Measurements from ENCODE around the gene PTCHD1. TPM values are rescaled to one million over a fixed set of nuclear protein-coding genes. Genes with fewer than 3 reads are reported as not detected.

PTCHD1 gene
- total RNA-seq, 1 experiment from 2014 or later = not detected

DNA sequence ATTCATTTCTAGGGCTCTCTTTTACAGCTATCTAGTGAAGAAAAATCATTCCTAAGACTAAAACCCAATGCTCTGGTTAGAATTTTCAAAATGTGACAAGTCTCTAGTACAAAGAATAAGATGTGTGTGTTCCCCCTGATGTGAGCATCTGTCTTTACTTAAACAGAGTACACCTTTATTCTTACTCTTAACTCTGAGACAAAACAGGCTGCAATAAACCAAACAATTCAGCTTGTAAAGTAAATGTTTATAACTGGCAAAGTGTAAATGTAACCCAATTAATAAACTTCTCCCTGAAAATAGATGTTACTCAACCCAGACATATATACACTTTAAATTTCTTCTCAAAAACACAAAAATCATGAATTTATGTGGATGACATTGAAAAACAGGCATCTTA lies 51.6 kb downstream of the PTCHD1 start:
- Histone ChIP-seq H3K27me3 (ENCODE audit: low read length) (peaks cover 32% of the 10 kb centered on the region), H3K9me2 (replicated peaks; ENCODE audit: low read length) (no peaks in the 10 kb centered on the region), H3K9ac (ENCODE audit: low read length) (no peak overlapping the region), H3K4me2 (ENCODE audit: low read length) (no peak overlapping the region), H2AFZ (ENCODE audit: low read length) (no peak overlapping the region), H3K4me3 (ENCODE audit: low read length) (no peak overlapping the region), H3K4me1 (ENCODE audit: insufficient read depth, low read length) (no peaks in the 10 kb centered on the region), H3K27ac (ENCODE audit: low read length) (no peak overlapping the region), H3K36me3 (ENCODE audit: low read depth, low read length) (no peaks in the 10 kb centered on the region), H3K79me2 (ENCODE audit: low read length) (no peaks in the 10 kb centered on the region), H3F3A (ENCODE audit: low read length, unreplicated experiment) (no peaks in the 10 kb centered on the region), H3K9me3 (ENCODE audit: low read length) (no peaks in the 10 kb centered on the region), H4K20me1 (ENCODE audit: low read length) (no peaks in the 10 kb centered on the region)
- TF ChIP-seq, protein P1, sequence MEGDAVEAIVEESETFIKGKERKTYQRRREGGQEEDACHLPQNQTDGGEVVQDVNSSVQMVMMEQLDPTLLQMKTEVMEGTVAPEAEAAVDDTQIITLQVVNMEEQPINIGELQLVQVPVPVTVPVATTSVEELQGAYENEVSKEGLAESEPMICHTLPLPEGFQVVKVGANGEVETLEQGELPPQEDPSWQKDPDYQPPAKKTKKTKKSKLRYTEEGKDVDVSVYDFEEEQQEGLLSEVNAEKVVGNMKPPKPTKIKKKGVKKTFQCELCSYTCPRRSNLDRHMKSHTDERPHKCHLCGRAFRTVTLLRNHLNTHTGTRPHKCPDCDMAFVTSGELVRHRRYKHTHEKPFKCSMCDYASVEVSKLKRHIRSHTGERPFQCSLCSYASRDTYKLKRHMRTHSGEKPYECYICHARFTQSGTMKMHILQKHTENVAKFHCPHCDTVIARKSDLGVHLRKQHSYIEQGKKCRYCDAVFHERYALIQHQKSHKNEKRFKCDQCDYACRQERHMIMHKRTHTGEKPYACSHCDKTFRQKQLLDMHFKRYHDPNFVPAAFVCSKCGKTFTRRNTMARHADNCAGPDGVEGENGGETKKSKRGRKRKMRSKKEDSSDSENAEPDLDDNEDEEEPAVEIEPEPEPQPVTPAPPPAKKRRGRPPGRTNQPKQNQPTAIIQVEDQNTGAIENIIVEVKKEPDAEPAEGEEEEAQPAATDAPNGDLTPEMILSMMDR (conservative IDR thresholded peaks at IDR 0.05; ENCODE audit: low read depth, low read length) = no peak
- TF ChIP-seq EZH2 (IDR thresholded peaks at IDR 0.05; ENCODE audit: low read length, unreplicated experiment) (no peak), EZH2phosphoT487 (IDR thresholded peaks at IDR 0.05; ENCODE audit: borderline replicate concordance, low read length) (no peak)
- intact Hi-C loops (cut with micrococcal nuclease) = no loop called here
- POLR2A ChIA-PET (ENCODE audit: unreplicated experiment) = no interaction called here
- no TSS peak for BruUV-seq (replicated peaks)
- CTCF ChIA-PET = no interaction called here
- no peak for DNase-seq
- no peak for ATAC-seq

DNA sequence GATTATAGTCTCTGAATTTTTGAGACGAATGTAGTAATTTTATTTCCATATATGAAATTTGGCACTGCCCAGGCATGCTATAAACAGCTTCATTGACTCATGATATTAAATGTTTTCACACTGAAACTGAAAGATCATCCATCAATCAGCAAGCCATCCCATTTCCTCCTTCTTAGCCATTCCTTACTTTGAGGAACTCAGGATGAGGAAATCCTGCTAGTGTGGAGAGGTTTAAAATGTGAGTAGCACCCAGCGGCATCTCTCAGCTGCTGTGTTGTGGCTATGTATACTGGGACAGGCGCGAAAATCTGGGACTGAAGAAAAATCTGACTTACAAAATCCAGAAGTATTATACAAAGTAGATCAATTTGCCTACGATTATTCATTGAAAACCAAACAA lies 52.1 kb downstream of the PTCHD1 start:
- H3K9me3 ChIP-seq (ENCODE audit: low read length) = no peaks in the 10 kb centered on the region
- H2AFZ ChIP-seq (ENCODE audit: low read length) = no peak overlapping the region
- H3K4me2 ChIP-seq (ENCODE audit: low read length) = no peak overlapping the region
- no TSS peak for BruUV-seq (replicated peaks)
- intact Hi-C loops (cut with micrococcal nuclease) = no loop called here
- no peak overlapping the region for H3K27ac ChIP-seq (ENCODE audit: low read length)
- H3K79me2 ChIP-seq (ENCODE audit: low read length) = no peaks in the 10 kb centered on the region
- no peak for DNase-seq
- peaks cover 27% of the 10 kb centered on the region for H3K27me3 ChIP-seq (ENCODE audit: low read length)
- H3K9ac ChIP-seq (ENCODE audit: low read length) = no peak overlapping the region
- H3K9me2 ChIP-seq (replicated peaks; ENCODE audit: low read length) = no peaks in the 10 kb centered on the region
- no peak for ATAC-seq
- CTCF ChIA-PET = no interaction called here
- POLR2A ChIA-PET (ENCODE audit: unreplicated experiment) = no interaction called here
- TF ChIP-seq EZH2 (IDR thresholded peaks at IDR 0.05; ENCODE audit: low read length, unreplicated experiment) = no peak
- TF ChIP-seq, protein P1 (conservative IDR thresholded peaks at IDR 0.05; ENCODE audit: low read depth, low read length) = no peak
- TF ChIP-seq EZH2phosphoT487 (IDR thresholded peaks at IDR 0.05; ENCODE audit: borderline replicate concordance, low read length) = no peak
- no peak overlapping the region for H3K4me3 ChIP-seq (ENCODE audit: low read length)
- no peaks in the 10 kb centered on the region for H3K4me1 ChIP-seq (ENCODE audit: insufficient read depth, low read length)
- no peaks in the 10 kb centered on the region for H4K20me1 ChIP-seq (ENCODE audit: low read length)
- no peaks in the 10 kb centered on the region for H3F3A ChIP-seq (ENCODE audit: low read length, unreplicated experiment)
- H3K36me3 ChIP-seq (ENCODE audit: low read depth, low read length) = no peaks in the 10 kb centered on the region

DNA sequence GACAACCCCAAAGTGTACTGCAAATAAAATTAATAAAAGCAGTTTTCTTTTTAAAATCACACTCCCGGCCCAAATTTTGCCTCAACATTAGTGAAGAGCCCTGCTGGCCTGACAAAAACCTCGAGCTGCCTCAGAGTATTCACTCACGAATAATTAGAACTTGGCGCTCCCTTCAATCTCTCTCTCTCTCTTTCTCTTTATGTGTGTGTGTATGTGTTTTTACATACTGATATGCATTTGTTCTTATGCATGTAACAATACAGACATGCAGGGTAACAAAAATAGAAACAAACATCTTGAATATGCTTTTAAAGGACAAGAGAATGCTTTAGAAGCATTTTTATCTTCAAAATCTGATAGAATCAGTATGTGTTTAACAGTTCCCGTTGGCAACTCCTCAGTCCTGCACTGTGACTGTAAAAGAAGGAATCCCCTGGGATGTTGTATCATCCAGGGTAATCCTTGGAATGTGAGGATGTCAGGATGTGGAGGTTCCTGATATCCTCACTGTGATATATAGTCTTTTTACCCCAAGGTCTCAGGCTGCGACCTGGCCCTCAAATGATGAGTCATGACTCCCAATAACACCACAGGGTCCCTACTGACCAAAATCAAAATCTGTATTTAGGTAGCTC lies 53.0 kb downstream of the PTCHD1 start:
- CTCF ChIA-PET = no interaction called here
- H3K4me3 ChIP-seq (ENCODE audit: low read length) = no peak overlapping the region
- ATAC-seq (no peak), DNase-seq (no peak)
- H3K4me1 ChIP-seq (ENCODE audit: insufficient read depth, low read length) = no peaks in the 10 kb centered on the region
- H3K9me2 ChIP-seq (replicated peaks; ENCODE audit: low read length) = no peaks in the 10 kb centered on the region
- TF ChIP-seq, protein P1 (conservative IDR thresholded peaks at IDR 0.05; ENCODE audit: low read depth, low read length) = no peak
- TF ChIP-seq EZH2phosphoT487 (IDR thresholded peaks at IDR 0.05; ENCODE audit: borderline replicate concordance, low read length) (no peak), EZH2 (IDR thresholded peaks at IDR 0.05; ENCODE audit: low read length, unreplicated experiment) (no peak)
- no peak overlapping the region for H3K9ac ChIP-seq (ENCODE audit: low read length)
- no peaks in the 10 kb centered on the region for H3K79me2 ChIP-seq (ENCODE audit: low read length)
- no TSS peak for BruUV-seq (replicated peaks)
- POLR2A ChIA-PET (ENCODE audit: unreplicated experiment) = interaction anchor here (0.7 kb wide), 1 partner anchor 17 kb away, joined by 4 read pairs; no protein-coding TSS in a partner anchor
- H2AFZ ChIP-seq (ENCODE audit: low read length) = no peak overlapping the region
- no peak overlapping the region for H3K27ac ChIP-seq (ENCODE audit: low read length)
- H4K20me1 ChIP-seq (ENCODE audit: low read length) = no peaks in the 10 kb centered on the region
- no peaks in the 10 kb centered on the region for H3K9me3 ChIP-seq (ENCODE audit: low read length)
- H3K4me2 ChIP-seq (ENCODE audit: low read length) = no peak overlapping the region
- no peaks in the 10 kb centered on the region for H3F3A ChIP-seq (ENCODE audit: low read length, unreplicated experiment)
- intact Hi-C loops (cut with micrococcal nuclease) = no loop called here
- no peaks in the 10 kb centered on the region for H3K36me3 ChIP-seq (ENCODE audit: low read depth, low read length)
- peaks cover 31% of the 10 kb centered on the region for H3K27me3 ChIP-seq (ENCODE audit: low read length)
